PC-9 (cell line): ENCODE data around the gene HES2. TPM values are rescaled to one million over a fixed set of nuclear protein-coding genes. Genes with fewer than 3 reads are reported as not detected.

Experiments used
- BruUV-seq: library from RNA; stranded (reverse); fragments of 400-500 nt; replicated peaks from 2 replicates; lab custom pipeline; 2021; lab: Mats Ljungman, UMichigan
- CTCF ChIA-PET: fragments of 300-600 bp; sonication (Branson Sonifier 250); formaldehyde crosslinking; loops from one replicate; lab custom pipeline; 2022; ENCODE audit warnings: antibody characterized with exemption; lab: Charles Lee
- POLR2A ChIA-PET: fragments of 300-600 bp; sonication (Branson Sonifier 250); formaldehyde crosslinking; loops from one replicate; lab custom pipeline; 2022; ENCODE audit warnings: antibody characterized with exemption; ENCODE audit not compliant: unreplicated experiment; lab: Charles Lee
- DNase-seq, 2 experiments: peaks; one replicate each; pipeline versions ENCODE4 v3.0.0 to v3.0.0-alpha.2; 2015 to 2022; ENCODE audit warnings: mixed read lengths in 1 of 2
- H2AFZ ChIP-seq: fragments of 200-600 bp; sonication (generic); 2 replicates; pipeline ENCODE4 v1.8.1; 2017; ENCODE audit warnings: antibody characterized with exemption
- H3F3A ChIP-seq: fragments of 200-600 bp; sonication (generic); 2 replicates; pipeline ENCODE4 v1.8.1; 2017; ENCODE audit warnings: antibody characterized with exemption, mild to moderate bottlenecking, low read depth; ENCODE audit not compliant: insufficient read depth
- H3K27ac ChIP-seq: fragments of 200-600 bp; sonication (generic); 2 replicates; pipeline ENCODE4 v1.6.1; 2016; ENCODE audit warnings: mixed run types
- H3K27me3 ChIP-seq: fragments of 200-600 bp; sonication (generic); 2 replicates; pipeline ENCODE4 v1.6.1; 2016; ENCODE audit warnings: low read depth, mixed run types; ENCODE audit not compliant: insufficient read depth
- H3K36me3 ChIP-seq: fragments of 200-600 bp; sonication (generic); 2 replicates; pipeline ENCODE4 v1.6.1; 2016; ENCODE audit warnings: low read depth, mixed run types
- H3K4me1 ChIP-seq: fragments of 200-600 bp; sonication (generic); replicated peaks from 2 replicates; pipeline ENCODE4 v1.6.1; 2016; ENCODE audit warnings: mixed run types; ENCODE audit not compliant: insufficient read depth
- H3K4me2 ChIP-seq: fragments of 200-600 bp; sonication (generic); 2 replicates; pipeline ENCODE4 v1.6.1; 2017; ENCODE audit warnings: mixed run types
- H3K4me3 ChIP-seq: fragments of 200-600 bp; sonication (generic); 2 replicates; pipeline ENCODE4 v1.6.1; 2016; ENCODE audit warnings: mixed run types
- H3K79me2 ChIP-seq: fragments of 200-600 bp; sonication (generic); 2 replicates; pipeline ENCODE4 v1.6.1; 2017; ENCODE audit warnings: low read depth, mixed run types
- H3K9me2 ChIP-seq: fragments of 200-600 bp; sonication (generic); 2 replicates; pipeline ENCODE4 v1.8.1; 2017; ENCODE audit warnings: mild to moderate bottlenecking; ENCODE audit not compliant: insufficient read depth
- H3K9me3 ChIP-seq: fragments of 200-600 bp; sonication (generic); 2 replicates; pipeline ENCODE4 v1.8.1; 2016; ENCODE audit warnings: low read depth; ENCODE audit not compliant: insufficient read depth
- H4K20me1 ChIP-seq: fragments of 200-600 bp; sonication (generic); 2 replicates; pipeline ENCODE4 v1.8.1; 2017; ENCODE audit not compliant: insufficient read depth
- CTCF ChIP-seq: fragments of 200-600 bp; sonication (generic); conservative IDR thresholded peaks from 2 replicates; pipeline ENCODE4 v1.6.1; 2017; ENCODE audit warnings: mixed run types, antibody characterized with exemption, mild to moderate bottlenecking, moderate library complexity
- EZH2 ChIP-seq: fragments of 200-600 bp; sonication (generic); IDR thresholded peaks from 2 replicates; pipeline ENCODE4 v1.8.0; 2017; ENCODE audit warnings: antibody characterized with exemption, low read depth
- intact Hi-C: fragments of 100-400 bp; cut with micrococcal nuclease; formaldehyde crosslinking; loops from one replicate; pipeline ENCODE4 v1.10.0; 2022; ENCODE audit not compliant: unreplicated experiment
- total RNA-seq: library from RNA; stranded (reverse); gene quantifications from 2 replicates; pipeline ENCODE4 v1.2.3, GENCODE V29; 2021

Gene HES2
- total RNA-seq, 1 experiment from 2014 or later: 2.1 TPM

- POLR2A ChIA-PET: no interaction called here
- Histone ChIP-seq H3K9me2 (no peaks in the 10 kb centered on the region), H2AFZ (no peak overlapping the region), H3K79me2 (no peaks in the 10 kb centered on the region), H3K4me3 (no peak overlapping the region), H3K36me3 (no peaks in the 10 kb centered on the region), H3K4me1 (no peaks in the 10 kb centered on the region), H3K27ac (no peak overlapping the region), H4K20me1 (no peaks in the 10 kb centered on the region), H3K9me3 (no peaks in the 10 kb centered on the region), H3K27me3 (no peaks in the 10 kb centered on the region), H3F3A (no peaks in the 10 kb centered on the region), H3K4me2 (no peak overlapping the region)
- TF ChIP-seq EZH2 (no peak), CTCF (no peak)
- CTCF ChIA-PET: interaction anchor here (0.5 to 0.6 kb wide), 2 partner anchors 36 to 67 kb away, joined by 4 to 6 read pairs; no protein-coding TSS in a partner anchor
- no peak for DNase-seq
- no TSS peak for BruUV-seq
- intact Hi-C loops: no loop called here
Measured at GRCh38 chr1:6450005-6450450, 30.3 kb upstream of the HES2 start.

GRCh38 chr1:6448749-6449631, 29.3 kb upstream of the HES2 start:
- CTCF ChIA-PET: no interaction called here
- Histone ChIP-seq H3F3A (no peaks in the 10 kb centered on the region), H3K4me3 (no peak overlapping the region), H3K4me1 (no peaks in the 10 kb centered on the region), H3K27ac (no peak overlapping the region), H3K79me2 (no peaks in the 10 kb centered on the region), H3K9me3 (no peaks in the 10 kb centered on the region), H3K4me2 (no peak overlapping the region), H3K9me2 (no peaks in the 10 kb centered on the region), H2AFZ (no peak overlapping the region), H4K20me1 (no peaks in the 10 kb centered on the region), H3K27me3 (no peaks in the 10 kb centered on the region), H3K36me3 (no peaks in the 10 kb centered on the region)
- DNase-seq: no peak
- TF ChIP-seq CTCF (no peak), EZH2 (no peak)
- intact Hi-C loops: no loop called here
- POLR2A ChIA-PET: no interaction called here
- BruUV-seq: no TSS peak

- Histone ChIP-seq H3K9me2 (no peaks in the 10 kb centered on the region), H3F3A (no peaks in the 10 kb centered on the region), H2AFZ (no peak overlapping the region), H3K4me2 (no peak overlapping the region), H3K4me1 (no peaks in the 10 kb centered on the region), H3K9me3 (no peaks in the 10 kb centered on the region), H4K20me1 (no peaks in the 10 kb centered on the region), H3K4me3 (no peak overlapping the region), H3K79me2 (no peaks in the 10 kb centered on the region), H3K27ac (no peak overlapping the region), H3K36me3 (no peaks in the 10 kb centered on the region), H3K27me3 (no peaks in the 10 kb centered on the region)
- TF ChIP-seq CTCF: no peak
- TF ChIP-seq EZH2: no peak
- DNase-seq: no peak
- intact Hi-C loops: no loop called here
- ChIA-PET POLR2A (no interaction called here), CTCF (no interaction called here)
- BruUV-seq: no TSS peak
Measured at GRCh38 chr1:6447818-6448748, 28.4 kb upstream of the HES2 start.
